ENCODE measurements around the gene TMEM128. TPM values are rescaled to one million over a fixed set of nuclear protein-coding genes. Genes with fewer than 3 reads are reported as not detected.
"Not testable (repeated sequence)": the region's sequence is repeated elsewhere in the genome, so short reads cannot be mapped to it uniquely, and the experiment has no call there.

Gene TMEM128
- total and polyA plus RNA-seq, 2 donors (not counting 1 experiment from before 2014, with no cell fraction given): 26.4 to 52.1 TPM

DNA sequence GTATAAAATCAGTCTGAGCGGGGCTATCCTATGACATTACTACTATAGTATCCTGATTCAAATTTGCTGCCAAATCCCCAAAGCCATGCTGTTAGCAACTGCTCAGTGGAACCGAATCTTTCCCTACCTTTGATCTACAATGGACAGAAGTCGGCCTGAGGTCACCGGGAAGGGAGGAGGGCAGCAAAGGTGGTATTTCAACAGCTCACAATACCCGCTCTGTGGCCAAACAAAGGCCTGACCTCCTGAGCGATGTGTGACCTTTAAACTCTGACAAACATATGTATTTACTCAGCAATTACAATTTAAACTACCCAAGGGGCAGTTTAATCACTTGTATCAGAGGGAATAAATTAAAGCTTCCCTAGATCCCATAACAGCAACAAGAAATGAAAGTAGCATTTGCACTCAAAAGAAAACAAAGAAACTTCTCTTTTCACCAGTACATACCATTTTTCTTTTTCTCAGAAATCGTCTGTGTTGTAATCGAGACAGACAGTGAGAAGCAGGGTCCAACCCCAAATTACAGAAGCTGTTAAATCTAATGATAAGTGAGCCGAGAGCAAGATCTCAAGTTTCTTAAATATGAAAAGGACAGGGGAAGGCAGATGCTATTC, 11.6 kb upstream of the TMEM128 start:
- H3K27ac ChIP-seq (ENCODE audit: insufficient read depth, low read length): no peak overlapping the region

GRCh38 chr4:4257705-4258104, 9.7 kb upstream of the TMEM128 start:
- DNase-seq (ENCODE audit: low read depth in 2 of 2); H3K4me1 ChIP-seq (ENCODE audit: control insufficient read depth, extremely low read depth, insufficient read depth, low read length): not testable (repeated sequence)

More for the DNA sequence above, 11.6 kb upstream of the TMEM128 start:
- no peak overlapping the region for H3K4me3 ChIP-seq (replicated peaks in 1 of 4; ENCODE audit: control extremely low read depth in 1 of 4, insufficient read depth in 1 of 4, low read depth in 3 of 4, low read length in 4 of 4)
- no peaks in the 10 kb centered on the region for H4K20me1 ChIP-seq (ENCODE audit: control insufficient read depth, extremely low read depth, insufficient read depth, low read length)
- no peak overlapping the region for H2AFZ ChIP-seq (ENCODE audit: low read length)
- H3K4me1 ChIP-seq (ENCODE audit: control insufficient read depth, extremely low read depth, insufficient read depth, low read length): no peaks in the 10 kb centered on the region
- TF ChIP-seq EZH2 (IDR thresholded peaks at IDR 0.05; ENCODE audit: low read length, missing control alignments): no peak
- TF ChIP-seq, protein P1, sequence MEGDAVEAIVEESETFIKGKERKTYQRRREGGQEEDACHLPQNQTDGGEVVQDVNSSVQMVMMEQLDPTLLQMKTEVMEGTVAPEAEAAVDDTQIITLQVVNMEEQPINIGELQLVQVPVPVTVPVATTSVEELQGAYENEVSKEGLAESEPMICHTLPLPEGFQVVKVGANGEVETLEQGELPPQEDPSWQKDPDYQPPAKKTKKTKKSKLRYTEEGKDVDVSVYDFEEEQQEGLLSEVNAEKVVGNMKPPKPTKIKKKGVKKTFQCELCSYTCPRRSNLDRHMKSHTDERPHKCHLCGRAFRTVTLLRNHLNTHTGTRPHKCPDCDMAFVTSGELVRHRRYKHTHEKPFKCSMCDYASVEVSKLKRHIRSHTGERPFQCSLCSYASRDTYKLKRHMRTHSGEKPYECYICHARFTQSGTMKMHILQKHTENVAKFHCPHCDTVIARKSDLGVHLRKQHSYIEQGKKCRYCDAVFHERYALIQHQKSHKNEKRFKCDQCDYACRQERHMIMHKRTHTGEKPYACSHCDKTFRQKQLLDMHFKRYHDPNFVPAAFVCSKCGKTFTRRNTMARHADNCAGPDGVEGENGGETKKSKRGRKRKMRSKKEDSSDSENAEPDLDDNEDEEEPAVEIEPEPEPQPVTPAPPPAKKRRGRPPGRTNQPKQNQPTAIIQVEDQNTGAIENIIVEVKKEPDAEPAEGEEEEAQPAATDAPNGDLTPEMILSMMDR (conservative IDR thresholded peaks at IDR 0.05 in 1 of 2, IDR thresholded peaks at IDR 0.05 in 1 of 2; ENCODE audit: low read depth in 1 of 2, low read length in 2 of 2): no peak
- H3K4me2 ChIP-seq (ENCODE audit: extremely low read depth, insufficient read depth, low read length): no peak overlapping the region
- H3K36me3 ChIP-seq (ENCODE audit: control insufficient read depth, insufficient read depth, low read length): no peaks in the 10 kb centered on the region
- peaks cover 4% of the 10 kb centered on the region for H3K27me3 ChIP-seq (ENCODE audit: control insufficient read depth, insufficient read depth, low read length)
- H3K9ac ChIP-seq (ENCODE audit: insufficient read depth, low read length): no peak overlapping the region
- no peaks in the 10 kb centered on the region for H3K79me2 ChIP-seq (ENCODE audit: control insufficient read depth, insufficient read depth, low read length)
- DNase-seq (ENCODE audit: low read depth in 2 of 2): no peak
- no peaks in the 10 kb centered on the region for H3K9me3 ChIP-seq (ENCODE audit: control insufficient read depth, insufficient read depth, low read depth, low read length)

GRCh38 chr4:4256799-4257198, 8.8 kb upstream of the TMEM128 start:
- Histone ChIP-seq H3K9ac (ENCODE audit: insufficient read depth, low read length) (no peak overlapping the region), H2AFZ (ENCODE audit: low read length) (no peak overlapping the region), H3K27me3 (ENCODE audit: control insufficient read depth, insufficient read depth, low read length) (peaks cover 4% of the 10 kb centered on the region), H3K4me1 (ENCODE audit: control insufficient read depth, extremely low read depth, insufficient read depth, low read length) (no peaks in the 10 kb centered on the region), H3K79me2 (ENCODE audit: control insufficient read depth, insufficient read depth, low read length) (no peaks in the 10 kb centered on the region), H4K20me1 (ENCODE audit: control insufficient read depth, extremely low read depth, insufficient read depth, low read length) (no peaks in the 10 kb centered on the region), H3K9me3 (ENCODE audit: control insufficient read depth, insufficient read depth, low read depth, low read length) (no peaks in the 10 kb centered on the region), H3K36me3 (ENCODE audit: control insufficient read depth, insufficient read depth, low read length) (no peaks in the 10 kb centered on the region), H3K27ac (ENCODE audit: insufficient read depth, low read length) (no peak overlapping the region), H3K4me3 (replicated peaks in 1 of 4; ENCODE audit: control extremely low read depth in 1 of 4, insufficient read depth in 1 of 4, low read depth in 3 of 4, low read length in 4 of 4) (no peak overlapping the region), H3K4me2 (ENCODE audit: extremely low read depth, insufficient read depth, low read length) (no peak overlapping the region)
- TF ChIP-seq EZH2 (IDR thresholded peaks at IDR 0.05; ENCODE audit: low read length, missing control alignments): no peak
- TF ChIP-seq, protein P1 (conservative IDR thresholded peaks at IDR 0.05 in 1 of 2, IDR thresholded peaks at IDR 0.05 in 1 of 2; ENCODE audit: low read depth in 1 of 2, low read length in 2 of 2): no peak
- DNase-seq (ENCODE audit: low read depth in 2 of 2): no peak

More at GRCh38 chr4:4257705-4258104, 9.7 kb upstream of the TMEM128 start:
- H3K36me3 ChIP-seq (ENCODE audit: control insufficient read depth, insufficient read depth, low read length); H3K4me3 ChIP-seq (replicated peaks in 1 of 4; ENCODE audit: control extremely low read depth in 1 of 4, insufficient read depth in 1 of 4, low read depth in 3 of 4, low read length in 4 of 4); H3K9ac ChIP-seq (ENCODE audit: insufficient read depth, low read length); H3K27ac ChIP-seq (ENCODE audit: insufficient read depth, low read length); H3K4me2 ChIP-seq (ENCODE audit: extremely low read depth, insufficient read depth, low read length); H3K27me3 ChIP-seq (ENCODE audit: control insufficient read depth, insufficient read depth, low read length); H2AFZ ChIP-seq (ENCODE audit: low read length); H4K20me1 ChIP-seq (ENCODE audit: control insufficient read depth, extremely low read depth, insufficient read depth, low read length); H3K9me3 ChIP-seq (ENCODE audit: control insufficient read depth, insufficient read depth, low read depth, low read length); H3K79me2 ChIP-seq (ENCODE audit: control insufficient read depth, insufficient read depth, low read length): not testable (repeated sequence)

All from fibroblast of lung (primary cell).